Right renal pelvis (tissue), 4 donors: Measurements from ENCODE around the gene MFSD11. TPM values are rescaled to one million over a fixed set of nuclear protein-coding genes. Genes with fewer than 3 reads are reported as not detected.
"Not testable (repeated sequence)": the region's sequence is repeated elsewhere in the genome, so short reads cannot be mapped to it uniquely, and the experiment has no call there.

Source experiments
- DNase-seq, 4 donors: peaks; one replicate each; pipeline ENCODE4 v3.0.0-alpha.2; 2013; ENCODE audit warnings: low read depth in 4 of 4, low spot score in 3 of 4, missing footprints in 1 of 4
- polyA plus RNA-seq, 4 donors: library from polyadenylated mRNA; unstranded; fragments of 120-200 nt; gene quantifications; one replicate each; pipeline ENCODE4 v1.2.1, GENCODE V29; 2013; ENCODE audit not compliant: insufficient read length in 4 of 4

Gene MFSD11
- polyA plus RNA-seq, 4 donors: 24.4 to 28.3 (median 26.6) TPM

DNA sequence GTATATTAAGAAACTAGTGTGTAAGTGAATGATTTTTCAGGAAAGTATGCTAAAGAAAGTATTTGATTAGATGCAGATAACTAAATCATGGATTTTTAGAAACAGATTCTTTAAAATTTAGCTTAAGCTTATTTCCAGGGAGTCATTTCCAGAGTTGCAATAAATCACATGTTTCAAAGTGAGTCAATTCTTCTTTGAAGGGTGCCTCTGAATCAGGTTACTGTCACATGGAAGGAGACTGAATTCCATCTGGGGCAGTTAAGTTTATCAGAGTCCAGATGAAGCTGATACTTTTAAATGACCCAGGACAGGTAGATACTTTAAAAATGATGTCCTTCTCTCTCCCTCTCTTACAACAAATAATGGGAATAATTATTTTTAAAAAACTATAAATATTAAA, 5.0 kb downstream of the MFSD11 start:
- DNase-seq: no peak

DNA sequence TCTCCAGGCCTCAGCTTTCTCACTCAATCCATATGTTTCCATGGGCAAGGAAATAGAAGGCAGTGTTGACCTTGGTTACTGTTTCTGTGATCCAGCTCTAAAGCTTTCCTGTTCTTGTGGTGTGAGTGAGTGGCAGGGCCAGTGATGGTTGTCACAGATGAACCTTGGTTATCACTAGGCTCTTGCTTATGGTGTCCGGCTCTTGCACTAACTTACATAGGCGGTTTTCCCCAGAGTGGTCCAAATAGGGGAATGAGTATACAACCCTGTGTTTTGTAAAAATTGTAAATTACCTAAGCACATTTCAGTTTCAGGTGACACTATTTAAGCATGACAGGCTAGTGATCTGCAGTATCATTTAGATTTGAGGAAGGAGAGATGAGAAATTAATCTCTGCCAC, 6.8 kb downstream of the MFSD11 start:
- no peak for DNase-seq

DNA sequence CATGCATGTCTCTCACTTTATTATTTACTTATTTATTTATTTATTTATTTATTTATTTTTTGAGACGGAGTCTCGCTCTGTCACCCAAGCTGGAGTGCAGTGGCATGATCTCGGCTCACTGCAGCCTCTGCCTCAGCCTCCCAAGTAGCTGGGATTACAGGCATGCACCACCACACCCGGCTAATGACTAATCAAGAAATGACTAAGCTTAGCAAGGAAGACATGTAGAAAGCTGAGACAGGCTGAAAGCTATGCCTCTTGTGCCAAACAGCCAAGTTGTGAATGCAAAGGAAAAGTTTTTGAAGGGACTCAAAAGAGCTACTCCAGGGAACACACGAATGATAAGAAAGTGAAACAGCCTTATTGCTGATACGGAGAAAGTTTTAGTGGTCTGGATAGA, 7.9 kb downstream of the MFSD11 start:
- not testable (repeated sequence) for DNase-seq

GRCh38 chr17:76747716-76748363, 9.9 kb downstream of the MFSD11 start:
- no peak for DNase-seq

DNA sequence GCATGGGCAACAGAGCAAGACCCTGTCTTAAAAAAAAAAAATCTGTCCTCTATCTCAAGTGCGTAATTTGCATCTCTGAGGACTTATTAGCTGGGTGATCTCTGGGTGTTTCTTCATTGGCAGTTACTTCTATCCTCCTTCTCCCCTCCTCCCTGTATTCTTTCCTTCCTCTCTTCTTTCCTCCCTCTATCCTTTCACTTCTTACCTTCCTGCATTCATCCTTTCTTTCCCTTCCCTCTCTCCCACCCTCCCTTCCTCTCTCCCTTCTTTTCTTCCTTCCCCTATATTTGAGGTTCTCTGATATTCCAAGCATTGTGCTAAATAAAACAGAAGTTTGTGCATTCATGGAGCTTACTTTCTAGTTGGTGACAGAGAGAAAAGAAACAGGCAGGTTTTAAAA, 10.7 kb downstream of the MFSD11 start:
- DNase-seq: no peak

DNA sequence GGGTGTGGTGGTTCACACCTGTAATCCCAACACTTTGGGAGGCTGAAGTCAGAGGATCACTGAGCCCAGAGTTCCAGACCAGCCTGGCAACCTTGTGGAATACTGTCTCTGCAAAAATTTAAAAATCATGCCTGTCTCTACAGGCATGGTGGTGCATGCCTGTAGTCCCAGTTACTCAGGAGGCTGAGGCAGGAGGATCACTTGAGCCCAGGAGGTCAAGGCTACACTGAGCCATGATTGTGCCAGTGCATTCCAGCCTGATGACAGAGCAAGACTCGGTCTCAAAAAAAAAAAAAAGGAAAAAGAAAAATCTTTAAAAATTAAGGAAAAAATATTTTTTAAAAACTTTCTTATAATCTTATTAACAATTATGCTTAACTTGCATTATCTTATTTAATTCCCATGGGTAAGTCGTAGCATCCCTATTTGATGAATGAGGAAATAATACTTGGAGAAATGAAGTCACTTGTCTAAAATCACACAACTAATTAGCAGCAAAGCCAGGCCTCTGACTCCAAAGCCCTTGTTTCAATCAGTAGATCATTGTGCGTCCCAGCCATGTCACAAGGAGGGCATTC, 13.6 kb downstream of the MFSD11 start:
- no peak for DNase-seq

DNA sequence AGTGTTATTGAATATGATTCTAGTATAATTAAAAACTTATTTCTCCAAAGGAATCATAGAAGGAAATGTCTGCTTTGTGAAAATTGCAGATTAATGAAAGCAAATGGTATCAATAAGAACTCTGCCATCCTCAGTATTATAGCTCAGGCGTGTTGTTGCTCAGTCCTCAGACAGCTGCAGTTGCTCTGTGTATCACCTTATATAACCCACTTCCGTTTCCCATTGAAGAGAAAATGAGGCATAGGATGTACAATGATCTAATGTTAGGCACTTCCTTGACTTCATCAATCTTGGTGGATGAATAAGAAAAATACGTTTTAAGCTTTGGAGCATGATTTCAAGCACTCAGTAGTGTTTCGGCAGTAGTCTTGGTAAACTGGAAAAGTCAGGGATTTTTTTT, 14.1 kb downstream of the MFSD11 start:
- DNase-seq: no peak

GRCh38 chr17:76753061-76753961, 15.4 kb downstream of the MFSD11 start:
- DNase-seq: no peak

GRCh38 chr17:76755285-76755684, 17.4 kb downstream of the MFSD11 start:
- no peak for DNase-seq

DNA sequence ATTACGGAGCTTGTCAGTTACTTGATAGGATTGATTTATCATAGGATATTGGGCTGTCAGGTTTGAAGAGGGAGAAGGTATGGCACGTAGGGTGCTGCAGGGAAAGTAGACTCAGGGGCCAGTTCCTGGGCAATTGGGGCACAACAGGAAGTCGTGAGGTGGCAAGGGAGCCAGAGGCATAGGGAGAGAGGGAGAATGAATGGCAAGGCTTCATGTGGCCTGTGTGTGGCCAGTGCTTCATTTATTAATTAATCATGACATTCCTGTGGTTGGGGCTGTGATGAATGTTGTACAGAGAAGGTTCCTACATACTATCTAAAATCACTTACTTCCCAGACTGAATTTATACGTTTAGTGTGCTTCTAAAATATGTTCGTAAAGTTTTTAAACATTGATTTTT, 19.3 kb downstream of the MFSD11 start:
- DNase-seq: no peak

DNA sequence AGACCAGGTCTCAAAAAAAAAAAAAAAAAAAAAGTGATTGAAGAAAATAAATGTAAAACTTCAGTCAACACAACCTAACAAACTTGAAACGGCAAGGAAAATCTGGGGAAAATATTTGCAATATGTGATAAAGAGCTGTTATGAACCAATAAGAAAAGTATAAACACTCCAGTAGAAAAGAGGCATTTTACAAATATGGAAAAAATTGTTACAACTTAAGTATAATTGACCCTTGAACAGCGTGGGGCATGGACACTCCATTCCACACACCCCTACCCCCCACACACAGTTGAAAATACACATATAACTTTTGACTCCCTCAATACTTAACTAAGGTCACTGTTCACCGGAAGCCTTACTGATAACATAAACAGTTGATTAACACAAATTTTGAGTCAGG, 20.7 kb downstream of the MFSD11 start:
- DNase-seq: no peak

- DNase-seq: no peak
Measured at GRCh38 chr17:76772842-76773525, 35.1 kb downstream of the MFSD11 start.

DNA sequence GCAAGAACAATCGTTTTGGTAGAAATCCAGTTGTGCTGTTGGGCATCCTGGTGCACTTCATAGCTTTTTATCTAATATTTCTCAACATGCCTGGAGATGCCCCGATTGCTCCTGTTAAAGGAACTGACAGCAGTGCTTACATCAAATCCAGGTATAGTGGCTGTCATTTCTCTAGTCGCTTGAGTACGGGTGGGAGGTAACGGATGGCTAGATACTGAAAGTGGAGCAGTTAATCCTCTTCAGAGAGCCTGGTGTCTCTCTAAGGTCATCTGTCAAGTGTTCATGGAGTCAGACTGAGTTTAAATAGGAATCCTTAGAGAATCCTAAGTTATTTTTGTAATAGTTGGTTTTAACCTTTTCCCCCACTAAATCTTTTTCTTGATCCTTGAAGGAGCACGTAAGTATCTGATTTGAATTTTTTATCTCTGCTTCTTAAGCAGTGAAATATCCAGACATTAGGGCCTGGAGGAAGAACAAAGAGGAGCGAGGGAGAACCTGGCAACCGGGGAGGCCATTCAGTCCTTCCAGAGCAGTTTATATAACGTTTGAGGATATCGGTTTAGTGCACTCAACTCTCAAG, 37.2 kb downstream of the MFSD11 start:
- DNase-seq: no peak

DNA sequence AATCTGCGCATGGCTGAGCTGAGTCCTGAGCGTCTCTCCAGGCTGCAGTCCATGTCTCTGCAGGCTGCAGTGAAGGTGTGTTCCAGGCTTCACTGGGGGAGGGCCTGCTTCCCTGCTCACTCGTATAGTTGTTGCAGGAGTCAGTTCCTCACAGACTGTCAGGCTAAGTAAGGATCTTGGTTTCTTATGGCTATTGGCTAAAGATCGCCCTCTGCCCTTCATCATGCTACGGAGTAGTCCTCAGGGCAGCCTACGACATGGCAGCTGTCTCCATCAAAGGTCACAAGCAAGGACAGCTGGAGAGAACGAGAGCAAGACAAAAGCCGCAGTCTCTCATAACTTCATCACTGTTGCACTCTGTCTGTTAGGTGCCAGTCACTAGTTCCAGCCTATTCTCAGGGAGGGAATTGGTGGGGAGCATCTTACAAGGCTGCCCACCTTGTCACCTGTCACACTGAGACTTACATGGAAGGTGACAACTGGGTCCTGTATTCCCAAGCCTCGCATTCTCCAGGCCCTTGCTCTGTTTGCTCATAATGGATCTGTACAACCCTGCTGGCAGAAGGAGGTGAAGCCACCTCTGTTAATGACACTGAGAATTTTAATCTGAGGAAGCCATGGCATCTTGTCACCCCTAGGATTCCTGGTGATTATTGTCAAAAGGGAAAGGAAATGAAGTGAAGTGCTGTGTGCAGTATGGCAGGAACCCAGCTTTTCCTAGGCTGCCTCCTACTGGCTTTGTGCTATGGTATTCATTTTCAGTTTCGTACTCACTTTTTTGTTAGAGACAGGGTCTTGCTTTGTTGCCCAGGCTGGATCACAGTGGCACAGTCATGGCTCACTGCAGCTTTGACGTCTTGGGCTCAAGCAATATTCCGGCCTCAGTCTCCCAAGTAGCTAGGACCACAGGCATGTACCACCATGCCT, 43.4 kb downstream of the MFSD11 start:
- no peak for DNase-seq

DNA sequence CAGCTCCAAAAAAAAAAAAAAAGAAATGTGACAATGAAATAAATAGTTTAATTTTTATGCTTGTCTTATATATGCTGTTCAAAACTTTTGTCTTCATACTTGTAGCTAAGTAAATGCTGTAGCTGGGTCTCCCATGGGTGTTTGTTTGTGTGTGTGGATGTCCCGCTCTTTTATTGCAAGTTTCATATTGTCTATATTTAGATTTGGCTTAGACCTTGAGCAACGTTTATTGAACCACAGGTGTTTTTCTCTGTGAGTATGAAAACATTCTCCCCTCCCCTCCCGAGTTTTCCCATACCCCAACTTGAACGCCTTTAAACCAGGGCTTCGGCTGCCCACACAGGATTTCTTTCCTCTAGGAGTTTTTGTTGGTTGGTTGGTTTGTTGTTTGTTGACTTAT, 45.2 kb downstream of the MFSD11 start:
- DNase-seq: no peak

DNA sequence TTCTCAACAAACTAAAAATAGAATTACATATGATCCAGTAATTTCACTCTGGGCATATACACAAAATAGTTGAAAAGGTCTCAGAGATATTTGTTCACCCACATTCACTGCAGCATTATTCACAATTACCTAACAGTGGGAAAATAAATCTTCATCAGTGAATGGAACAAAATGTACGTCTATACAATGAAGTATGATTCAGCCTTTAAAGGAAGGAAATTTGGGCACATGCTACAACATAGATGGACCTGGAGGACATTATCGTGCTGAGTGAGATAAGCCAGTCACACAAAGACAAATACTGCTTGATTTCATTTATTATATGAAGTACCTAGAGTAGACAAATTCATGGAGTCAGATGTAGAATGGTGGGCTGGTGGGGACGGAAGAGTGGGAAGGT, 47.0 kb downstream of the MFSD11 start:
- DNase-seq: no peak

DNA sequence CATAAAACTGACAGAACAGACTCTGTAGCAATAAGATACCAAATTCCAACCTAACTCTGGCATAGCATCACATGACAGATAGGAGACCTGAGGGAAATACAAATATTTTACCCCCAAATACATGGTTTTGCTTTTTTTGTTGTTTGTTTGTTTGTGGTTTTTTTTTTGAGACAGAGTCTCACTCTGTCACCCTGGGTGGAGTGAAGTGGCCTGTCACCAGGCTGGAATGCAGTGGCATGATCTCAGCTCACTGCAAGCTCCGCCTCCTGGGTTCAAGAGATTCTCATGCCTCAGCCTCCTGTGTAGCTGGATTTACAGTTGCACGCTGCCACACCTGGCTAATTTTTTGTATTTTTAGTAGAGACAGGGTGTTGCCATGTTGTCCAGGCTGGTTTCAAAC, 49.9 kb downstream of the MFSD11 start:
- not testable (repeated sequence) for DNase-seq

GRCh38 chr17:76789235-76789788, 51.4 kb downstream of the MFSD11 start:
- DNase-seq: no peak
